Fibroblast of gingiva (primary cell): ENCODE data around the gene CDH23.

Source experiments
- DNase-seq: peaks from one replicate; pipeline ENCODE4 v3.0.0-alpha.2; 2011; ENCODE audit warnings: low read depth

CDH23 gene

DNA sequence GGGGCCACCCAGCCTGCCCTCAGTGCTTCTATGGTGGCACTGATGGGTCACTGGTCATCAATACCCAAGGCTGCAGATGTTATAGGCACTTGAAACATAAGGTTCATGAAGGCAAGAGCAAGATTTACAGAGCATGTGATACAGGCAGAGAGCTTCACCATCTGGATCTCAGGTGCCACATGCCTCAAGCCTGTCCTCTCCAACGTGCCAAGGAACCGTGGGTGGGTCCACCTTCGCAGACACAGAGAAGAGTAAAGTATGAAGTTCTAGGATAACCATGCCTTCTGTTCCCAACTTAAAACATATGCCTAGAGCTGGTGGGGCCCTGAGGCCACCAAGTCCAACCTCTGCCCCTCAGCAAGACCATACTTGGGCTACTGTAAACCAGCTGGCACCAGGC, 26.7 kb upstream of the CDH23 start:
- DNase-seq: no peak

DNA sequence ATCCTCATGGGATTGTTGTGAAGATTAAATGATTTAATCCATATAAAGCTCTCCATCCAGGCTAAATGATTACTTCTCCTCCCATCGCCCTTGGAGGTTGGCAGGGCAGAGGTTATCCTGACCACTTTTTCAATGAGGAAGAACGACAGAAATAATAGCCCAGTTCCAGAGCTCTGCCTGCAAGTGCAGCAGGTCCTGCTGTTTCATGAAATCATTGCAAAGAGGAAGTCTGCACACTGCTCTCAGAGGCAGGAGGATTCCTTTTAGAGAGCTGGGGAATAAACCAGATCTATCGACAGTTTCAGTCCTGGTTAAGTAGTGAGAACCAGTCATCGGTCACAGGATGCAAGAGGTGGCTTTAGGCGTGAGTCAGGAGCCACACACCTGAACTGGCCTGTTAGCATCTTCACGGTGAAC, 25.0 kb upstream of the CDH23 start:
- no peak for DNase-seq

DNA sequence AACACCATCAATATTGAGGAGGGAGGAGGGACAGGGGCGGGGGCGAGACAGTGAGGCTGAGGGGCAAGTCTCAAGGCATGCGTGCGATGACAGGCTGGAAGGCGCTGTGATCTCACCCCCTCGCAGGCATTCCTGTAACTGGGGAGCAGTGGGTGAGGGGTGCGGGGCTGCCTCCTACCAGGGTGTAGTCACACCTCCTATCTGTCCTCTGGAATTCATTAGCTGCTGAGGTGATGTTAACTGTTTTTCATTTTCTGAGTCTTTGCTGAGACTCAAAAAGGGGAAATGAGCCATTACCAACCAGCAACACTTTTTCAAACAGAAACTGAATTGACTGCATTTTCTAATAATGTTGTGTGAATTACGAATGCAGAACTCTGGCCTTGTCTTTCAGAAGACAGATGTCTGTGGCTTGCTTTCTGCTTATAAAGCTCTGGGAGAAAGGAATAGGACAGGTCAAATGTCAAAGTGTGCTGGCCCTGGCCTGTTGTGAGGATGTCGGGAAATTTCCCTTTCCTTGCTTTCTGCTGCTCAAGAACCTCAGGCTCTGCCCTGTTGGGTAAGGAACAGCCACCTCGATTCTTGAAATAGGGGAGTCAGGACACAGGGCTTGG, 23.7 kb upstream of the CDH23 start:
- no peak for DNase-seq

DNA sequence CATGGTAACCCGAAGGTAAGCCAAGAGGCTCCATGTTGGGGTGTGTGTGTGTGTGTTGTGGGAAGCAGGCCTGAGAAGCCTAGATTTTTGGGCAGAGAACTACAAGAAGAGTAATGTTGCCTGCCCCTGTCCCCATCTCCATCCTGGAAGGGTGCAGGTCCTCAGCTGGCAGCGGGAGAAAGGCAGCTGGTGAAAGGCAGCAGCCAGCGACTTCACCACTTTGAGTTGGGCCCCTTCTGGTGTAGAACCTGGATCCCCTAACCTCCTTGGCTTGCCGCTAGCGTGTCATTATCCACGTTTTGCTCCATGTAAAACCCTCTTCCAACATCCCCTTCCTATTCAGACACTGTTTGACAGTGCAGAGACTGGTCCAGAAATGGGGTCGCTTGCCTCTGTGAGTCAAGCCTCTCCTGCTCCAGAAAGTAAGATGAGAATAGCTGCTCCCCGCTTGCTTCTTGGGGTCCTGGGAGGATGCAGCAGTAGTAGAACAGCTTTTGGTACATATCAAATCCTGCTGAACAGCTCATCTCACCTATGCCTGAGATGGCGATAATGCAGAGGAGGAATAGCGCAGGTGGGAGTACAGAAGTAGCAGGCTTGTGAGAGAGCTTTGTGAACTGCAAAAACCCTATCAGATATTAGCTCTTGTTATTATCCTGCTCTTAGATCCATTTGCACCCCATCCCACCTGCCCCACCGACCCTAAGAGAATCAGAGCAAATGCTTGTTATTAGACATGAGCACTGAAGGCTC, 22.1 kb upstream of the CDH23 start:
- DNase-seq: no peak

DNA sequence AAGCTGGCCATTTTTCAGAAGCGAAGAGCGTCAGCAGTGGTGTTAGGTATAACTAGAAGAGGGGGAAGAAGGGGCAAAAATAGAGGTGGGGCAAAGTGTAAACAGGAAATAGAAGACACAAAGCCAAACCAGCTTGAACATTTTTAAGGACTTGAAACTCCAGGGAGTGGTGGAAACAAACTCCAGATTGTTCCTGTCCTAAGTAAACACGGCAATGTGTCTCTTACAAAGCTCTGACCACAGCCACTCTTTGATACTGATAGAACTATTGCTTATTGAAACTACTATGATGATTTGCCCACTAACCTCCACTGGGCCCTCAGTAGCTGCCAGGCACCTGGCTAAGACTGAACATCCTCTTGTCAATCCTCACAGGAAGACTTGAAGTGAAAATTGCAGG, 20.8 kb upstream of the CDH23 start:
- DNase-seq: no peak

DNA sequence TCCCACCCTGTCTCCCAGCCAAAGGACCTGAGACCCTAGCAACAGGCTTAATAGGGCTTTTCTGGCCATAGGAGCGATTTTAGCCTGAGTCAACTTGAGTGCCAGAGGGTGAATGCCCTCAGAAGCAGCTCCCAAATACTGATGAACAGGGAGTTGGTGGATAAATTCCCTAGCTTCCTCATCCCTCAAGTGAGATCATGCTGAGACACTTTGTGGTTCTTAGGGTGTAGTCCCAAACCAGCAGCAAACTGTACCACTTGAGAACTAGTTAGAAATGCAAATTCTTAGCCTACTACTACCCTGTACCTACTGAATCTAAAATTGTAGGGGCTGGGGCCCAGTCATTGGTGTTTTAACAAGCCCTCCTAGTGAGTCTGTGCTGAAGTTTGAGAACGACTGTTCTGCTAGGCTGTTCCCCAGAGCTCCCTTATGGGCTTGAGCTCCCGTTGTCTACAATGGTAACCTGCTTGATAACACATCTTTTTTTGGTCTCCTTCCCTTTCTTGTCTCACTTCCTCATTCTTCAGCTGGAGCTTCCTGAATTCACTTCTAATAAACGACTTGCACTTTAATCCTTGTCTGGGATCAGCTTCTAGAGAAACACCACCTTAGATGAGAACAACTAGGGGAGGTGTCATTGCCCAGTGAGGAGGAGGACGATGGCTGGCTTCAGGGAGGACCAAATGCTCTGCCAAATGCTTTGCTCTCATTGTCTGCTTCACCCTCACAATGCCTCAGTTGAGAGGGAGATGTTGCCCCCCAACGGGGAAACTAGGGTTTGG, 18.2 kb upstream of the CDH23 start:
- no peak for DNase-seq

DNA sequence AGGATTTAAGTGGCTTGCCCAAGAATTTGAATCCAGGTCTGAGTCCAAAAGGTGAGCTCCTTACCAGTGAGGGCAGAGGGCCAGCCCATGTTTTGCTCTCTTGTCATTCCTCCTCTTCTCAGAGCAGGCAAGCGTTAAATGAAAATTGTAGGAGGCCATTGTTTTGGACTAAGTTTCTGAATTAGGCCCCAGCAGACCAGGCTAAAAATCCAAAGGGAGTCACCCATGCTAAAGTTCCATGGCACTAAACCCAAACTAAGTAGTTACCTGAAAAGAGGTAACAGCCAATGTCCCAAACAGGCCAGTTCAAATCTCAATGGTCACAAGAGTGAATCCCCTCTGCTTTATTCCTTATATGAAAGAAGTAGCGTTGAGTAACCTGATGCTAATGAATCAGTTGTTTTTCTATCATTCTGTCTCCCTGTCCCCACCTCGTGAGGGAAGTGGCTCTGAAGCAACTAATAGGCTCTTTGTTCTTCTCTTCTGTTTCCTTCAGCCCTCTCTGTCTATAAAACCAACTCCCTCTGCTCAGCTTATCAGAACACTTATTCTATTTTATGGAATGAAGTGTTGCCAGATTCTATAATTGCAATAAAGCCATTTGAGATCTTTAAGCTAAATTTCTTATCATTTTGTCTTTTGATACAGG, 17.5 kb upstream of the CDH23 start:
- no peak for DNase-seq

DNA sequence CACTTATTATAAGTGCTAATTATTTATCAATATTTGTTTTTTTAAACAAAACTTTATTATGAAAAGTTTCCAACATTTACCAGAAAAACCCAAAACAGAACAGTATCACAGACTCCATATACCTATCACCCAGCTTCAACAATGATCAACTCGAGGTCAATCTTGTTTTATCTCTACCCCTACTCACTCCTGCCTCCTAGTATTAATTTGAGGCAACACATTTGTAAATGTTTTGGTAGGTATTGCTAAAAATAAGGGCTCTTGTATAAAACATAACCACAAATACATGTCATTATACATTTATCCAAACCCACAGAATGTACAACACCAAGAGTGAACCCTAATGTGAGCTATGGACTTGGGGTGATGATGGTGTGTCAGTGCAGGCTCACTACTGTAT, 15.9 kb upstream of the CDH23 start:
- no peak for DNase-seq

DNA sequence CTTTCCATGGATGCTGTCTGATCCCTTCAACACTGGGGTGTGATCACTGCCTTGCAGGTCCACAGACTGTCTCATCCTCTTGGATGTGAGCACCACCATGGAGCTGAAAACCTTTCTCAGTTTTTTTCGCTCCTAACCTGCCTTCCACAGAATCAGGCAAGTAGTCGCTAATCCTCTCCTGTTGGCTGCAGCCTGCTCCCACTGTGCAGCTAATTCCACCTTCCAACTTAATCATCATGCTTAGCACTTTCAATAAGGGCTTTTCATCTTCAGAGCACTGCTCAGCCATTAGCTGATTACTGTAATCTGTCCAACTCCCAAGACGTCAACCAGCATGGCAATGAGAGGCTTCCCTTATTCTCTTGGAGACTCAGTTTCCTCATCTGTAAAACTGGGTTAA, 15.1 kb upstream of the CDH23 start:
- DNase-seq: no peak

DNA sequence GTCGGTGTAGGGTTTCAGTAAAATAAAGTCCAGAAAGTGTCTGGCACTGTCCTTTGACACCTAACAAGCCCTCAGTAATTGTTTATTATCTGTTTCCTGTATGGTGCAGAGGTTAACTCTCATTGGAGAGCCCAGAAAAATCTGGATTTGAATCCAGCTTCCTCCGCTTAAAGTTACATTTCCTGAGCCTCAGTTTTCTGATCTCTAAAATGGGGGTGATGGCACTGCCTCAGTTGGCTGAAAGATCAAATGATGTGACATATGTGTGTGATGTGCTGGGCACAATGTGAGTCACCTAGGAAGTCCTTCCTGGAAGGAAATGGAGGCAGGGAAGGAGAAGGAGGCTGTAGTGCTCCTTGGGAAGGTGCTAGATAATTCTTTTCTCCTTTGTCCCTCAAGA, 14.7 kb upstream of the CDH23 start:
- DNase-seq: no peak

DNA sequence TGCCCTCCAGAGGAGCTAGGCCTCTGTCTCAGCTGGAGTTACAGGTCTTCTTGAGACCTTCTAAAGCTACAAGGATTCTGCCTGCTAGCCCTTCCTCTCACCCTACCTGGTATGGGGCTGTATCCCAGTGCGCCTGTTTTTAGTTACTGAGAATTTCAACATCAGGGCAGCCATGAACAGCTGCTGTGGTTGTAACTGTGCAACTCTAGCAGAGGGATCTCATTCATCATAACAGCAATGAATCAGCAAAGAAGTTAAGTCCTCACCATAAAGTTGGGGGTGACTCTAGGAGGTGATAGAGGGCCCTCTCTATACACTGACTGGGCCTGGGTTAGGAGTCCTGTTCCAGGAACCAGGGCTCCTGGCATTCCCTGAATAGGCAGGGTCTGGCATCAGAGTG, 14.0 kb upstream of the CDH23 start:
- peak; percentile 8 for DNase-seq

DNA sequence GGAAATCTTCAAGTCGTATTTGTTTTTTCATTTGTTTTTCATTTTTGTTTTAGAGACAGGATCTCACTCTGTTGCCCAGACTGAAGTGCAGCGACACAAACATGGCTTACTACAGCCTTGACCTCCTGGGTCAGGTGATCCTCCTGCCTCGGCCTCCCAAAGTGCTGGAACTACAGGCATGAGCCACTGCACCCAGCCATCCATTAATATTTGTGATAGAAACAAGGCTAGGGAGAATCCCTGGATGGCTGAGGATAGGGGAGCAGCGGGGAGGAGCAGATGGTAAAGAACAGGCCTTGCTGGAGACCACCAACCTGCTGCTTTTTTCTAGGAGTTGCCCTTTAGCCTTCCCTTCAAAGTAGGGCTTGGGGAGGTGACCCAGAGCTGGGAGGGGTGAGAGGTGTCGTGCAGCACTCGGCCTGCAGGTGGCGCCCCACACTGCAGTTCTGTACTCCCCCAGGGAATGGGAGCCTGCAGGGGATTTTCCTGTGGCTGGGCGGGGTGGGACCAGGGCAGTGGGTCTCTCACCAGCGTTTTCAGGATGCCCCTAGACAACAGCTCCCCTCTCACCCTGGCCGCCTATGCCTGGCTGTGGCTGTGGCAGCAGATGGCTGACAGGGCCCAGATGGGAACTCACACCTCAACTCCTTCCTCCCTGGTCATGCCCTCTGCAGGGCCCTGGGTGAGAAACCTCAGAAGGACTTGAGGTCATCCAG, 12.6 kb upstream of the CDH23 start:
- DNase-seq: peak; percentile 14

DNA sequence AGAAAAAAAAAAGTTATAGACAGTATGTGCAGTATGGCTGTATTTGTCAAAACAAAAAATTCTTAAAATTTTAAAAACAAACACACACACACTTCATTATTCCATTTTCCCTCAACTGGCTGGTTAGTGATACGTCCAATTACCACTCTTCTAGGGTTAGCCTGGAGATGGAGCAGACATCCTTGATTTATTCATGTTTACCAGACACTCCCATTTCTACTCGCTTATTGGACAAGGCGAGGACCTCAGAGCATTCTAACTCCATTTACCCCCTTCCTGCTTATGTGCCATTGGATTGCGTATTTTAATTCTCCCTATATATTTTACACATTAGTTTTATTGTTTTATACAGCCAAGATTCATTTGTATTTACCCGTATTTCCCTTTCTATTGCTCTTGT, 8.5 kb upstream of the CDH23 start:
- no peak for DNase-seq

DNA sequence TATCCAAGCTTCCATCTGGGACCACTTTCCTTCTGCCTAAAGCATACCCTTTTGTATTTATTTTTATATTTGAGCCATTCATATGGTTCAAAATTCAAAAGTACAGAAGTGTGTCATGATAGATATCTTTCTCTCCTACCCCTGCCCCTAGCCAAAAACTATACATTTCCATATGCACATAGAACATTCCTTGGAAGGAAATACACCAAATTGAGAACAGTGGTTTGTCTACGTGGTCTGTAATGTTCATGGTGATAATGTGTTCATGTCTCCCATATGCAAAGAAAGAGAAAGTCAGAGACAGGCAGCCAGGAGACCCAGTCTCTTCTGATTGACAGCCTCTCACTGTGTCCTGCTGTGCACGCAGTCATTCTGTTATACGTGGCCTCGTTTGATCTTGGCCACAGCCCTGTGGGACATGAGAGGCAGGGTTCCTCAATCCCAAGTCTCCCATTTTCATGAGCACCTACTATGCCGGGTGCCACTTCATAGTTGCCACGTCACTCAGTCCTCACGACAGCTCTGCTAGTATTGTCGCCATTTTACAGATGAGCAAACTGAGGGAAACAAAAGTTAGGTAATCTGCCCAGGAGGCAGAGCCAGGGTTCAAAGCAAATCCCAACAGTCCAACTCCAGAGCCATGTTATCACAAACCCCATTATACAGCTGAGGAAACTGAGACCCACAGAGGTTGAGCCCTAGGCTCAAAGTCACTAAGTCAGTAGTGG, 8.0 kb upstream of the CDH23 start:
- DNase-seq: no peak

DNA sequence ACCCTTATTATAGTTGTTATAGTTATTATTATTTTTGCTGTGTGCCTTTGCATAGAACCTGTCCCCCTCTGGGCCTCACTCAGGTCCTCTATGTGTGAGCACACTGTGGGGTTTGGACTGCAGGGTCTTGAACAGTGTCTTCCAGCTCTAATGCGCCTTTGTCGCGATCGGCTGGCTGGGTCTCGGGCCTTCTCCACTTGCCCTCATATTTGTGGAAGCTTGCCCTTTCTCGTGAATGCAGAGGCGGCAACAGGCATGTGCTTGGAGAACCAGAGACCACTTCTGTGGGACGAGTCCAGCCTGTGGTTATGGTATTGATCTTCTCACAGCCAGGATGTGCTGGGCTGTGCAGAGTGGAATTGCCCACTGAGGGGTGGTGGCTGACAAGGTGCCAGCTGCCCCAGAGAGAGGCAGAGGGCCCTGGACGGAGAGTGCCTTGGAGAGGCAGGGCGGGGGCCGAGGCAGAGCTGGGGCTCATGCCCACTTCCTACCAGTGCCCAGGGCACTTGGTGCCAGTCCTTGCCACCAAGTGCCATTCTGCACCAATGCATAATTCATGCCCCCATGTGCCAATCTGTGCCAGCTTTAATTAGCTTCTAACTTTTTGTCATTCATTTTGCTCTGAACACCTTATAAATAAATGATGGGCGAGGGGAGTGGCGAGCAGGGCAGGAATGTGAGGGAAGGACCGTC, 6.8 kb upstream of the CDH23 start:
- DNase-seq: no peak

DNA sequence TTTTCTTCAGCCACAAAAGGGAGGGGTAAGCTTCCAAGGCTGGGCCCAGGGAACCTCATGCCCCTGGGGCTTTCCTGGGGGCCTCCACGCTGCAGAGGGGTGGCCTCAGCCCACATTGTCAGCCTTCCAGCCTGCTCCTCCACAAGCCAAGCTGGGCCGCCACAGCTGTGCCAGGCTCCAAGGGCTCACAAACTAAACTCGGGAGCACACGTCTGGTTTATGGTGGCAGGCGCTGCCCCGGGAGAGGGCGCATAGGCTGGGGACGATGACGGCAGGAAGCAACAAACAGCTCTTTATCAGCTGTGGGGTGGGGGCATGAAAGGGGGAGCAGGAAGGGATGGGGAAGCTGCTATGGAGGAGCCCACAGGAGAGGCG, 6.3 kb upstream of the CDH23 start:
- DNase-seq: no peak

DNA sequence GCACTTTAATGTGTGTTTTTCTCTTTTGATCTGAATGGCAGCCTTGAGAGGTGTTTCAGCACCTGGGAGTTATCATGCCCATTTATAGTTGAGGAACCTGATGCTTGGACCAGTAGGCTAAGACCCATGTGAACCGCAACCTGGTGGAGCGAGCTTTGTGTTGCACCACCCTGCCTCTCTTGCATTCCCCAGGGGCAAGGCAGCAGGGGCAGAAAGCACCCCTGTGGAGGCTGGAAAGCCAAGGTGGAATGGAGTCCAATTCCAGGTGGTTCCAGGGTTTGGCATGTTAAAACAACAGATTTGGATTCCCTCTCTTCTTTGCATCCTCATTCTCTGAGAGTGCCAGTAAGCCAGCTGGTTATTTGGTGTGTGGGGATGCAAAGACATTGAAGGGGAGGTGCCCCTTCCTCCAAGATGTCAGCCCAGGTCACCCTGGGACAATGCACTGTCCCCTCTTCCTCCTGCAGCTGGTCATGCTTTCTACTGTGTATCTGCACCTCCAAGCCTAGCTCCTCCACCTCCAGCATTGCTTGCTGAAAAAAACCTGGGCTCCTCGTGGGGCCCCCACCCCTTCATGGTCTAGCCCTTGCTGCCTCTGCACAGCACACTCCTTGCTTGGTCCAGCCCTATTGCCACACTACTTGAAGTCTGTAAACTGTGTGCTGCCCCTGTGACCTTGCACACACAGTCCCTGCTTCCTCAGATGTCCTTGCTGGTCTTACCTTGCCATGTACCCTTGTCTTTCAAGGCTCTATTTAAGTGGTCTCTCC, 5.6 kb upstream of the CDH23 start:
- DNase-seq: no peak

DNA sequence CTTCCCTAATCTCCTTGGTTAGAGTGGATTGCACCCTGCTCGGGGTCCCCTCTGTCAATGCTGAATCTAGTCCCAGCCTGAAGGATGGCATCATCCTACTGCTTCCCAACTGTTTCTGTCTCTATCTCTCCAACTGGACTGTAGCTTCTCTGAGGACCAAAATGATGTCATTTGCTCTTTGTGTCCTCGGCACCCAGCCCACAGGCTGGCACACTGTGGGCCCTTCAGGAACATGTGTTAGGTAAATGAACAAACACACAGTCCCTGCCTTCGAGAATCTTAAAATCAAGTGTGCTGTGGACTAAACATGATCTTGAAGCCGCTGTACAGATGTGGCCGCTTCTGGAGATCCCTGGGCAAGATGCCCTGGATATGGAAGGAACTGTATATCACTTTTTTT, 5.0 kb upstream of the CDH23 start:
- no peak for DNase-seq

DNA sequence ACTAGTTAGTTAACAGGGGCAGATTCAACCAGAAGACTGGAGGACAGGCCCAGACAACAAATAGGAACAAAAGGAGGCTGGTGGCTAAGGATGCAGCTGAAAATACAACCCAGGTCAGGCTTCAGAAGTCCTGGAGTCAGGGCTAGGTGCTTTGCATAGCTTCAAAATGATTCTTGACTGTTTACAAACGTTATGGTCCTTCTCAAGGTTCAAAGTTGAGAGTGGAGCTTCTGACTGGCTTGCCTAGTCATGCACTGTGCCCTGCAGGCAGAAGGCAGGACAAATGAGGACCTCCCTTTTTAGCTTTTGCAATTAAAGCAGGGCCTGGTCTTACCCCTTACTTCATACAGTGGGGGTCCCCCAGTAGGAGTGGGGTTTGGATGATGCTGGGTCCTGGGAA, 4.4 kb upstream of the CDH23 start:
- no peak for DNase-seq
